ACC112 (cell line): ENCODE measurements around the gene PRKCD.

Experiments
- H2AFZ ChIP-seq: fragments of 200-600 bp; sonication (generic); one replicate; pipeline ENCODE4 v1.6.0; 2017; ENCODE audit warnings: antibody characterized with exemption, low read length; ENCODE audit not compliant: unreplicated experiment
- H3K27ac ChIP-seq: fragments of 200-600 bp; sonication (generic); 2 replicates; pipeline ENCODE4 v1.5.1; 2014; ENCODE audit warnings: low read depth, mild to moderate bottlenecking, antibody characterized with exemption, low read length, moderate library complexity
- H3K27me3 ChIP-seq: fragments of 200-600 bp; sonication (generic); 2 replicates; pipeline ENCODE4 v1.6.1; 2014; ENCODE audit warnings: mild to moderate bottlenecking, antibody characterized with exemption, low read length, moderate library complexity, mixed read lengths; ENCODE audit not compliant: insufficient read depth
- H3K36me3 ChIP-seq: fragments of 200-600 bp; sonication (generic); 2 replicates; pipeline ENCODE4 v1.6.1; 2016; ENCODE audit warnings: mild to moderate bottlenecking, antibody characterized with exemption, low read length, moderate library complexity, mixed read lengths; ENCODE audit not compliant: insufficient read depth
- H3K4me1 ChIP-seq: fragments of 200-600 bp; sonication (generic); one replicate; pipeline ENCODE4 v1.6.1; 2016; ENCODE audit warnings: low read length, mixed read lengths; ENCODE audit not compliant: insufficient read depth, unreplicated experiment, control insufficient read depth
- H3K4me3 ChIP-seq: fragments of 200-600 bp; sonication (generic); 2 replicates; pipeline ENCODE4 v1.5.1; 2014; ENCODE audit warnings: mild to moderate bottlenecking, low read depth, low read length
- H3K79me2 ChIP-seq: fragments of 200-600 bp; sonication (generic); one replicate; pipeline ENCODE4 v1.6.0; 2016; ENCODE audit warnings: low read length; ENCODE audit not compliant: control insufficient read depth, unreplicated experiment, insufficient read depth

PRKCD gene

DNA sequence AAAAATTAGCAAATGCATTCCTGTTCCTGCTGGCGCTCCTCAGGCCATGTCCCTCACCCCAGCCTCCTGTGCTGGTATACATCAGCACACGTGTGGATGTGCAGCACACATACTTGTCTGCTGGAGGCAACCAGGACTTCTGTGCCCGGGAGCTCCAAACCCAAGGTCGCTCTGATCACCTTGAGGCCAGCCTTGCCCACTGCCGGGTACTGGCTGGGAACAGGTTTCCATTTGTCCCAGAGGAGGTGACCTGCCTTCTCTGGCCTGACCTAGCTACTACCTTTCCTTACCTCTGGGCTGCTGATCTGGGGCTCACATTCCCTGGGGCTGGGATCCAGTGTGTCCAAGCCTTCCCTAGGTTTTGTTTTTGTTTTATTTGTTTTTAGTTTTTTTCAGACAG lies 12.1 kb downstream of the PRKCD start:
- H3K27ac ChIP-seq = no peak overlapping the region
- H3K4me3 ChIP-seq = no peak overlapping the region
- H3K36me3 ChIP-seq = no peaks in the 10 kb centered on the region
- no peaks in the 10 kb centered on the region for H3K27me3 ChIP-seq
- H3K4me1 ChIP-seq = no peaks in the 10 kb centered on the region
- no peak overlapping the region for H2AFZ ChIP-seq
- H3K79me2 ChIP-seq = peaks cover 2% of the 10 kb centered on the region

DNA sequence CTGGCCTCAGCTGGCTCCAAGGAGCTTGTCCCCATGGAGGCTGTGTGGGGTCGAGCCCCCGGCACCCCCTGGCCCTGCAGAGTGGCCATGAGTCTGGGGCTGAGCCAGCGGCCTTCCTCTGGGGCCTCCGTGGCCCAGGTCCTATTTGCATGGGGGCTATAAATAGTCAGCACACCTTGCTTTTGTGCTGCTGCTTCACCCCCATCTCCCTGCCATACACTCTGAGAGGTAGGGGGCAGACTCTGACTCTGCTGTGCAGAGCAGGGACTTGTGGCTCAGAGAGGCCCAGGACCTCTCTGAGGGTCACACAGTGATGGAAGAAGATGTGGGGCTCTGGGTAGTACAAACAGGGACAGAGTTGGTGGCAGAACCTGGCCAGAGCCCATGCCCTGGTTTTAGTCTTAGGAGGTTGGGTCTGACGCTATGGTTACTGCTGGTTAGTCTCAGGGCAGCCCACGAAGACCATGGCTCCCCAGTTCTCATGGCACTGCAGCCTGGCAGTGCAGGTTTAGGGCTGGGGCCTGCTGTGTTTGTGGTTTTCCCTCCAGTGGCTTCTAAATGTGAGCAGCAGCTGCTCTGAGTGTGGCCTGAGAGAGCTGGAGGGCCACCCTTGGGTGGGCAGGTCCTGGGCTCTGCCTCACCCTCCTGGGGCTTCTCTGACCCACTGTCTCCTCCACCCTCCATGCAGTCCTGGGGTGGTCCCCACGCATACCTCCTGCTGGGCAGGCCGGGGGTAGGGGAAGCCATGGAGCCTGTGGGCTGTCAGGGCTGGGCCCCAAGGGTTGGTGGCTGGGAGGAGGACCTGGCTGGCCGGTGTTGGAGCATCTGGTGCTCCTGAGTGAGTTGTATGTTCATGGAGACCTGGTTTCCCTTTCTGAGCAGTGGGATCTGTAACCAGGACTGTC lies 13.6 kb downstream of the PRKCD start:
- H3K27me3 ChIP-seq = no peaks in the 10 kb centered on the region
- no peaks in the 10 kb centered on the region for H3K4me1 ChIP-seq
- no peak overlapping the region for H2AFZ ChIP-seq
- H3K4me3 ChIP-seq = no peak overlapping the region
- H3K79me2 ChIP-seq = peaks cover 2% of the 10 kb centered on the region
- no peaks in the 10 kb centered on the region for H3K36me3 ChIP-seq
- no peak overlapping the region for H3K27ac ChIP-seq

DNA sequence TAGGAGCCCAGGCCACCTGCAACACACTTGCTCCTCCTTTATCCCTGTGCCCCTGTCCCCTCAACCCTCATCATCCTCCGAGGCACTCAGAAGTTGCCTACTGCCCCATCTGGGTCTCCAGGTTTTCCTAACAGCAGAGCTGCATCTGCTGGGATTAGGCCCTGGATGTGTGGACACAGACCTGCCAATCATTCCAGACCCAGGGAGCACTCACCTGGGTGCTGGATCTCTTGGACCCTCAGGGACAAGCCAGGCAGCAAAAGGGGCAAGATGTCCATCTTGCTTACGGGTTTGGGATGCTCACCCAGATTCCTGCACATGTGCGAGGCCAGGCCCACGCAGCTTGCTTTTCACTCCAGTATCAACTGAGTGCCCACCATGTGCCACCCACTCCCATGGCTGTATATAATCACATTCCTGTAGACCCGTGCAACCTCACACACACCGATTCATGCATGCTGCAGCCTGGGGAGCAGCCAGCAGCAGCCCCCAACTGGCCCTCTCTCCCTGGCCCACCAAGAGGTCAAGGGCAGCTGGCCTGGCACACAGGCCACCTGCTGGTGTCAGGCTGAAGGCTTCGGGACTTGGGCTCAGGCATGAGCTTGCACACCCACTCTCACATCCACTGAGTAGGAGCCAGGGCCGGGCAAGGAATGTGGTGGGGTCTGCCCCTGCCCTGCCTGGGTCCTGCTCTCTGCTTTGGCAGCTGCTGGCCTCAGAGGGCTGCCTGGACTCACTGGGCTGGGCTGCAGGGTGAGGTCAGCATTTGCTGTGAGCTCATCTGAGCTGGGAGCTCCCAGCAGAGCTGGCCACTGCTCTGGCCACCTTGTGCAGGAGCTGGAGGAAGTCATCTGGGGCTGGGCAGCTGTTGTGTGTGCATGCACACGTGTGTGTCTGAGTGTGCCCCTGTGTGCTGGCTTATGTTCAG lies 14.9 kb downstream of the PRKCD start:
- H3K27me3 ChIP-seq = no peaks in the 10 kb centered on the region
- no peak overlapping the region for H2AFZ ChIP-seq
- no peak overlapping the region for H3K27ac ChIP-seq
- H3K79me2 ChIP-seq = peaks cover 2% of the 10 kb centered on the region
- H3K4me3 ChIP-seq = no peak overlapping the region
- no peaks in the 10 kb centered on the region for H3K36me3 ChIP-seq
- no peaks in the 10 kb centered on the region for H3K4me1 ChIP-seq

DNA sequence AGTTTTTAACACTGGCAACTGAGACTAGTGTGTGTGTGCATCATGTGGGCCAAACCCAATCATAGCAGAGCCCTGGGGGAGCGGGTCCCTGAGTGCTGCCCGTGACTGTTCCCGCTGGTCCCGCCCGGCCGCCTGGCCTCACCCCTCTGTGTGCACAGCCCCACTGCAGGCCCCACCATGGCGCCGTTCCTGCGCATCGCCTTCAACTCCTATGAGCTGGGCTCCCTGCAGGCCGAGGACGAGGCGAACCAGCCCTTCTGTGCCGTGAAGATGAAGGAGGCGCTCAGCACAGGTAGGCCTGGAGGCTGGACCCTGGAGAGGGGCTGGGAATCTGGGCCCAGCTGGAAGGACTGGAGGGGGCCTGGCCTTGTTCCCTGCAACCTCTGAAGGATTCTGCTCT lies 17.2 kb downstream of the PRKCD start:
- Histone ChIP-seq H3K27ac (no peak overlapping the region), H3K27me3 (no peaks in the 10 kb centered on the region), H3K79me2 (peaks cover 2% of the 10 kb centered on the region), H3K4me3 (no peak overlapping the region), H3K36me3 (no peaks in the 10 kb centered on the region), H3K4me1 (no peaks in the 10 kb centered on the region), H2AFZ (no peak overlapping the region)

DNA sequence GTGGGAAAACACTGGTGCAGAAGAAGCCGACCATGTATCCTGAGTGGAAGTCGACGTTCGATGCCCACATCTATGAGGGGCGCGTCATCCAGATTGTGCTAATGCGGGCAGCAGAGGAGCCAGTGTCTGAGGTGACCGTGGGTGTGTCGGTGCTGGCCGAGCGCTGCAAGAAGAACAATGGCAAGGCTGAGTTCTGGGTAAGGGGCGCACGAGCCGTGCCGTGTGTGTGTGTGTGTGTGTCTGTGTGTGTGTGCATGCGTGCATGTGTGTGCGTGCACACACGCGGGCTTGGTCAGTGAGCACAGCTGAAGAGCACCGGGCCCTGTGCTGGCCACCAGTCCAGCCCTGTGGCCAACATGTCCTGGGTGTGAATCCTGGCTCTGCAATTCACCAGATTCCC lies 18.6 kb downstream of the PRKCD start:
- Histone ChIP-seq H3K4me3 (no peak overlapping the region), H3K27me3 (no peaks in the 10 kb centered on the region), H3K36me3 (no peaks in the 10 kb centered on the region), H3K79me2 (no peaks in the 10 kb centered on the region), H2AFZ (no peak overlapping the region), H3K27ac (no peak overlapping the region), H3K4me1 (no peaks in the 10 kb centered on the region)

DNA sequence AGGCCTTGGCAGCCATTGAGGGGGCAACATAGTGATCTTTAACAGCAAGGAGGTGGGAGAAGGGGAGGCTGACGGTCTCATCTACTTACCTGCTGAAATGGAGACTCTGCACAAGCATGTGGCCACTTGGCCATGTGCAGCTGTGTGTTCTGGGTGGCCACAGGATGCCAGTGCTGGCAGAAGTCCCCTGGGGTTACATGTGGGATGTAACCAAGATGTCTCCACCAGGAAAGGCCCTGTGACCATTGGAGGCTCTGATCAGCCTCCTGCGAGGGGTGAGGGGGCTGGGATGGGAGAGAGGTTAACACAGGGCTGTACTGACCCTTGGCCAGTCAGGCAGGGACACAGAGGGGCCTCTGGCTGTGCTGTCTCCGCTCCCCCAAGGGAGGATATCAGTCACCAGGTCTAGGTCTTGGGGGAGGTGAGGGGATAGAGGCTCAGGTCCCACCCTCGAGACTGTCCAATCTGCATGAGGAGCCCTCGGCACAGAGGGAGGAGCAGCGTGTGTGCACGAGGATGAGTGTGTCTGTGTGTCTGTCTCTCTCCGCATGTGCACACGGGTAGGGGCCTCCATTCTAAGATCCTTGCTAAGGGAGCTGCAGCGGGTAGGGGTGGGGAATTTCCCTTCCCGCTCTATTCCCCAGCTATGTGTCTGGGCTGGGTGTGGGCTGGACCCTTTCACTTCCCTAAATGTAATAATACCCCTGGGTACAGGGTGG lies 19.5 kb downstream of the PRKCD start:
- no peaks in the 10 kb centered on the region for H3K4me1 ChIP-seq
- H3K4me3 ChIP-seq = no peak overlapping the region
- no peak overlapping the region for H2AFZ ChIP-seq
- H3K27me3 ChIP-seq = no peaks in the 10 kb centered on the region
- H3K36me3 ChIP-seq = no peaks in the 10 kb centered on the region
- H3K79me2 ChIP-seq = no peaks in the 10 kb centered on the region
- H3K27ac ChIP-seq = no peak overlapping the region

DNA sequence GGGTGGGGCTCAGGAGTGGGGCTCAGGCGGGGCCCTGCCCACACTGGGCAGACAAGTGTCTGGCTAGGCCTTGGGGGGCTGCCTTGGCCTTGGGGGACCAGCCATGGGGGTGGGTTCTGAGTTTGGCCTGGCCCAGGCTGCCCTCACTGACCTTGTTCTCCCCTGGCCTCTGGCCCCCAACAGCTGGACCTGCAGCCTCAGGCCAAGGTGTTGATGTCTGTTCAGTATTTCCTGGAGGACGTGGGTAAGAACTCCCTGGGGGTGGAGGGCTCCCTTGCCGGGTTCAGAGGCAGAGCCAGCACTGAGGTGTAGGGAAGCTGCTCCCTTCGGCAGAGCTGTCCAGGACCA lies 20.0 kb downstream of the PRKCD start:
- Histone ChIP-seq H3K27ac (no peak overlapping the region), H3K36me3 (no peaks in the 10 kb centered on the region), H3K4me1 (no peaks in the 10 kb centered on the region), H3K27me3 (no peaks in the 10 kb centered on the region), H3K4me3 (no peak overlapping the region), H3K79me2 (no peaks in the 10 kb centered on the region), H2AFZ (no peak overlapping the region)

DNA sequence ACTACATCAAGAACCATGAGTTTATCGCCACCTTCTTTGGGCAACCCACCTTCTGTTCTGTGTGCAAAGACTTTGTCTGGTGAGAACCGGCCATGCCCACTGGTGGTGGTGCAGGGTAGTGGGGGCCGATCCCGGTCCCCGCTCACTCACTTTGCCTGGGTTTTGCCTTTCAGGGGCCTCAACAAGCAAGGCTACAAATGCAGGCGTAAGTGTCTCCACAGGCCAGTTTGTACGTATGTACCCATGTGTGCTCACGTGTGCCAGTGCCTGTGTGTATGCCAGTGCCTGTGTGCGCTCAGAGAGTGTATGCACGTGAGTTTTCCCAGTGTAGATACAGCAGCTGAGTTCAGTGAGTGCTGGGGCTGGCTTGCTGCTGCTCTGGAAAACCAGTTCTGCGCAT lies 20.5 kb downstream of the PRKCD start:
- Histone ChIP-seq H3K27me3 (no peaks in the 10 kb centered on the region), H3K36me3 (no peaks in the 10 kb centered on the region), H3K4me3 (no peak overlapping the region), H3K79me2 (no peaks in the 10 kb centered on the region), H3K27ac (no peak overlapping the region), H2AFZ (no peak overlapping the region), H3K4me1 (no peaks in the 10 kb centered on the region)

DNA sequence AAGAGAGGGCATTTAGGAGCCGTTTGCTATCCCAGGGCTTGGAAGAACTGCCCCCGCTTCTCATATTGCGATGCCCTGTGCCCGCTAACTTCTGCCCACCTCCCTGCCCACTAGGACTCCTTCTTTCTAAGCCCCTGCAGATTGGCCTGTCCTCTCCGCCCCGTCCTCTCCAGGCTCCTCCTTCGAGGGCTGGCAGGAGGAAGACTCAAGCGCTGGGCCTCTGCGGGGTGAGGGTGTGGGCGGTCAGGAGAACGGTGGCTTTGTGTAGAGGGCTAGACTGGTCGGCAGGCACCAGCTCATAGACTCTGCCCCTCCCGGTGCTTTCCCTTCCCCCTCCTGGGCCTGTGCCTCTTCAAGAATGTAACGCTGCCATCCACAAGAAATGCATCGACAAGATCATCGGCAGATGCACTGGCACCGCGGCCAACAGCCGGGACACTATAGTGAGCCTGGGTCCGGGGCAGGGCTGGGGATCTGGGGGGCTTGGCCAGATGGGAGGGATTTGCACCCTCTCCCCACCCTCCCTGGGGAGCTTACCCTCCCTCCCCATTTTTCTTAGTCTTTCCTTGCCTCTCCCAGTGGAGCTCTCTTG lies 21.9 kb downstream of the PRKCD start:
- no peaks in the 10 kb centered on the region for H3K4me1 ChIP-seq
- no peak overlapping the region for H3K4me3 ChIP-seq
- no peaks in the 10 kb centered on the region for H3K79me2 ChIP-seq
- no peak overlapping the region for H3K27ac ChIP-seq
- no peak overlapping the region for H2AFZ ChIP-seq
- no peaks in the 10 kb centered on the region for H3K27me3 ChIP-seq
- H3K36me3 ChIP-seq = no peaks in the 10 kb centered on the region

DNA sequence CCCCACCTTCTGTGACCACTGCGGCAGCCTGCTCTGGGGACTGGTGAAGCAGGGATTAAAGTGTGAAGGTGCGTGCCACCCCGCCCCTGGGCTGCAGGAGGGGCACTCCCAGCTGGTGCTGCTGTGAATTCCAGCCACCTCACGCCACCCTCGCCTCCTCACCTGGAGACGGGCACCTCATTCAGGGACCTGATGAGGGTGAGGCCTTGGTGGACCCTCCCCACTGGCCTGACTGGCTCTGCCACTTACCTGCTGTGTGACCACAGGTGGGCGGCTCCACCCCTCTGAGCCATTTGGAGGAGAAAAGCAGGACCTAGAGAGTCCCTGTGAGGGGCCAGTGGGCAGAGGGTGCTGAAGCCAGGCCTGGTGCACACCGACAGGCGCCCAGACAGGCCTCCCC lies 22.5 kb downstream of the PRKCD start:
- Histone ChIP-seq H2AFZ (no peak overlapping the region), H3K27ac (no peak overlapping the region), H3K36me3 (no peaks in the 10 kb centered on the region), H3K79me2 (no peaks in the 10 kb centered on the region), H3K4me3 (no peak overlapping the region), H3K4me1 (no peaks in the 10 kb centered on the region), H3K27me3 (no peaks in the 10 kb centered on the region)
